ENCODE measurements around the gene PPP1R7. TPM values are rescaled to one million over a fixed set of nuclear protein-coding genes. Genes with fewer than 3 reads are reported as not detected.

The PPP1R7 gene
- total RNA-seq, 2 donors from 2014 or later: 48.5 to 52.7 TPM

GRCh38 chr2:241173557-241173956, 23.3 kb downstream of the PPP1R7 start:
- H3K27me3 Mint-ChIP-seq (ENCODE audit: insufficient read depth): no peaks in the 10 kb centered on the region
- no peaks in the 10 kb centered on the region for H3K4me1 ChIP-seq (ENCODE audit: control insufficient read depth, insufficient read depth, low read length)
- H3K9me3 ChIP-seq (ENCODE audit: control insufficient read depth, low read length): peaks cover 13% of the 10 kb centered on the region
- TF ChIP-seq CTCF (conservative IDR thresholded peaks at IDR 0.05): no peak
- no peak overlapping the region for H3K27ac Mint-ChIP-seq
- WGBS, 2 experiments (ENCODE audit: insufficient coverage in 1 of 2, insufficient read length in 1 of 2): 90 to 100% methylated on average over 1 to 2 of the region's 2 CpGs
- peaks cover 38% of the 10 kb centered on the region for H3K36me3 ChIP-seq (ENCODE audit: control insufficient read depth, insufficient read depth, low read length)
- H3K27ac ChIP-seq (ENCODE audit: low read depth, low read length): no peak overlapping the region
- H3K4me1 Mint-ChIP-seq: no peaks in the 10 kb centered on the region
- H3K4me3 ChIP-seq (ENCODE audit: low read length): no peak overlapping the region
- no peak for DNase-seq
- no peak overlapping the region for H3K4me3 Mint-ChIP-seq
- H3K27me3 ChIP-seq (ENCODE audit: control insufficient read depth, insufficient read depth, low read length, poor library complexity, severe bottlenecking): no peaks in the 10 kb centered on the region
- H3K9ac ChIP-seq (ENCODE audit: extremely low read depth, low read length, poor library complexity, severe bottlenecking): no peak overlapping the region
- H3K36me3 Mint-ChIP-seq (ENCODE audit: low read depth): peaks cover 66% of the 10 kb centered on the region
- H3K9me3 Mint-ChIP-seq: peaks cover 17% of the 10 kb centered on the region

- H3K9ac ChIP-seq (ENCODE audit: extremely low read depth, low read length, poor library complexity, severe bottlenecking): no peak overlapping the region
- Mint-ChIP-seq H3K27ac (no peak overlapping the region), H3K4me3 (no peak overlapping the region), H3K27me3 (ENCODE audit: insufficient read depth) (no peaks in the 10 kb centered on the region), H3K4me1 (no peaks in the 10 kb centered on the region), H3K9me3 (no peaks in the 10 kb centered on the region), H3K36me3 (ENCODE audit: low read depth) (peaks cover 49% of the 10 kb centered on the region)
- no peak for DNase-seq
- H3K27ac ChIP-seq (ENCODE audit: low read depth, low read length): no peak overlapping the region
- no peaks in the 10 kb centered on the region for H3K27me3 ChIP-seq (ENCODE audit: control insufficient read depth, insufficient read depth, low read length, poor library complexity, severe bottlenecking)
- no peak overlapping the region for H3K4me3 ChIP-seq (ENCODE audit: low read length)
- no peak for TF ChIP-seq CTCF (conservative IDR thresholded peaks at IDR 0.05)
- H3K36me3 ChIP-seq (ENCODE audit: control insufficient read depth, insufficient read depth, low read length): peaks cover 20% of the 10 kb centered on the region
- 91 to 95% methylated on average over 4 to 12 of the region's 12 CpGs for WGBS, 2 experiments (ENCODE audit: insufficient coverage in 1 of 2, insufficient read length in 1 of 2)
- no peaks in the 10 kb centered on the region for H3K9me3 ChIP-seq (ENCODE audit: control insufficient read depth, low read length)
- H3K4me1 ChIP-seq (ENCODE audit: control insufficient read depth, insufficient read depth, low read length): no peaks in the 10 kb centered on the region
Observed at GRCh38 chr2:241177526-241178334, 27.5 kb downstream of the PPP1R7 start.

GRCh38 chr2:241178961-241179360, 28.7 kb downstream of the PPP1R7 start:
- H3K4me3 Mint-ChIP-seq: no peak overlapping the region
- peaks cover 41% of the 10 kb centered on the region for H3K36me3 Mint-ChIP-seq (ENCODE audit: low read depth)
- no peak for DNase-seq
- H3K27ac Mint-ChIP-seq: no peak overlapping the region
- TF ChIP-seq CTCF (conservative IDR thresholded peaks at IDR 0.05): no peak
- peaks cover 20% of the 10 kb centered on the region for H3K36me3 ChIP-seq (ENCODE audit: control insufficient read depth, insufficient read depth, low read length)
- H3K9me3 Mint-ChIP-seq: no peaks in the 10 kb centered on the region
- no peaks in the 10 kb centered on the region for H3K4me1 Mint-ChIP-seq
- no peak overlapping the region for H3K4me3 ChIP-seq (ENCODE audit: low read length)
- H3K27ac ChIP-seq (ENCODE audit: low read depth, low read length): no peak overlapping the region
- no peaks in the 10 kb centered on the region for H3K27me3 ChIP-seq (ENCODE audit: control insufficient read depth, insufficient read depth, low read length, poor library complexity, severe bottlenecking)
- no peak overlapping the region for H3K9ac ChIP-seq (ENCODE audit: extremely low read depth, low read length, poor library complexity, severe bottlenecking)
- WGBS, 2 experiments (ENCODE audit: insufficient coverage in 1 of 2, insufficient read length in 1 of 2): 85% methylated on average over 4 of the region's 4 CpGs
- no peaks in the 10 kb centered on the region for H3K4me1 ChIP-seq (ENCODE audit: control insufficient read depth, insufficient read depth, low read length)
- H3K27me3 Mint-ChIP-seq (ENCODE audit: insufficient read depth): no peaks in the 10 kb centered on the region
- no peaks in the 10 kb centered on the region for H3K9me3 ChIP-seq (ENCODE audit: control insufficient read depth, low read length)

Data from endodermal cell (in vitro differentiated cells).